Measurements from ENCODE around the gene CYB561A3. TPM values are rescaled to one million over a fixed set of nuclear protein-coding genes. Genes with fewer than 3 reads are reported as not detected.

The CYB561A3 gene
- total RNA-seq, 1 donor = 151 TPM

DNA sequence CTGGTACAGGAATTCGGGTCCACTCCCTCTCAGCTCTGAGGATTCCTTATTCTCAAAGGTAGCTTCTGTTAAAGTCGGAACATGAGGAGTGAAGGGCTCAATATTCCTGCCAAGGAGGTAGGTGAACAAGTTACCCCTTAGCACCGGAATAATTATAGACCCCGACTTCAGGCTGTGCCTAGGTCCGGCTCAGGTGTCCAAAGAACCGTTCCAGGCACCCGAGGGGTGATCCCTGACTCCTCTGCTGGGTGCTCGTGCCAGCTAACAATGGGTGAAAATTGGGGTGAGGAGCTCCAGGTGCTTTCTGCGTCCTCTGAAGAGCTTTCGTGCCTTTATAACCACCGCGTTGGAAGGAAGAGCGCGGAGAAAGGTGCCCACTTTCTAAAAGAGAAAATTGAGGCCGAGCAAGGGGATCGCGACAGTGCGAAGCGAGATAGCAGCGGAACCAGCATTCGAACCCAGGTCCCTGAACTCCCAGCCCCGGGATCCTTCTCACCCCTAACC is 393 bp downstream of the CYB561A3 start:
- peaks cover 32% of the 10 kb centered on the region for H3K36me3 ChIP-seq (ENCODE audit: insufficient read depth, low read length)
- DNase-seq (ENCODE audit: insufficient read length, low spot score, missing footprints) = peak; percentile 30
- H3K4me1 ChIP-seq (ENCODE audit: insufficient read depth, low read length) = peaks cover 39% of the 10 kb centered on the region
- no peaks in the 10 kb centered on the region for H3K9me3 ChIP-seq (ENCODE audit: low read depth, low read length)
- peak overlapping the region; percentile 96 for H3K27ac ChIP-seq (ENCODE audit: low read depth, low read length)
- peaks cover 3% of the 10 kb centered on the region for H4K20me1 ChIP-seq (ENCODE audit: insufficient read depth, low read length)
- no peaks in the 10 kb centered on the region for H3K27me3 ChIP-seq (ENCODE audit: insufficient read depth, low read length)
- peak overlapping the region; percentile 99 for H2AFZ ChIP-seq (ENCODE audit: low read length)
- TF ChIP-seq, protein P1, sequence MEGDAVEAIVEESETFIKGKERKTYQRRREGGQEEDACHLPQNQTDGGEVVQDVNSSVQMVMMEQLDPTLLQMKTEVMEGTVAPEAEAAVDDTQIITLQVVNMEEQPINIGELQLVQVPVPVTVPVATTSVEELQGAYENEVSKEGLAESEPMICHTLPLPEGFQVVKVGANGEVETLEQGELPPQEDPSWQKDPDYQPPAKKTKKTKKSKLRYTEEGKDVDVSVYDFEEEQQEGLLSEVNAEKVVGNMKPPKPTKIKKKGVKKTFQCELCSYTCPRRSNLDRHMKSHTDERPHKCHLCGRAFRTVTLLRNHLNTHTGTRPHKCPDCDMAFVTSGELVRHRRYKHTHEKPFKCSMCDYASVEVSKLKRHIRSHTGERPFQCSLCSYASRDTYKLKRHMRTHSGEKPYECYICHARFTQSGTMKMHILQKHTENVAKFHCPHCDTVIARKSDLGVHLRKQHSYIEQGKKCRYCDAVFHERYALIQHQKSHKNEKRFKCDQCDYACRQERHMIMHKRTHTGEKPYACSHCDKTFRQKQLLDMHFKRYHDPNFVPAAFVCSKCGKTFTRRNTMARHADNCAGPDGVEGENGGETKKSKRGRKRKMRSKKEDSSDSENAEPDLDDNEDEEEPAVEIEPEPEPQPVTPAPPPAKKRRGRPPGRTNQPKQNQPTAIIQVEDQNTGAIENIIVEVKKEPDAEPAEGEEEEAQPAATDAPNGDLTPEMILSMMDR (IDR thresholded peaks at IDR 0.05; ENCODE audit: extremely low read depth, low read depth, low read length) = no peak
- H3K79me2 ChIP-seq (ENCODE audit: insufficient read depth, low read length) = peaks cover 49% of the 10 kb centered on the region
- H3K4me3 ChIP-seq (ENCODE audit: insufficient read depth, low read length) = peak overlapping the region; percentile 84
- peak overlapping the region; percentile 99 for H3K4me2 ChIP-seq (ENCODE audit: insufficient read depth, low read length)

DNA sequence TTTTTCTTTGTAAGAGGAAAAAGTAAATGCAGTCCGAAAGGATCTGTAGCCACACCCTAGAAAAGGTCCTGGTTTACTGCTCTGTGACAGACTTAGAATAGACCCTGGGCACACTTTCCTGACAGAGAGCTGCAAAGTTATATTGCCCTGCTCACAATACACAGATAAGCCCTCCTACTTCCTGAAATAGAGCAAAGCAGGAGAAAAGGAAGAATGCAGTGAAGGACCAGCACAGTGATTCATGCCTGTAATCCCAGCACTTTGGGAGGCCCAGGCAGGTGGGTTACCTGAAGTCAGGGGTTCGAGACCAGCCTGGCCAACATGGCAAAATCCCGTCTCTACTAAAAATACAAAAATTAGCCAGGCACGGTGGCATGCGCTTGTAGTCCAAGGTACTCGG is 2.2 kb downstream of the CYB561A3 start:
- Histone ChIP-seq H3K4me2 (ENCODE audit: insufficient read depth, low read length) (peak overlapping the region; percentile 63), H3K27ac (ENCODE audit: low read depth, low read length) (no peak overlapping the region), H3K4me3 (ENCODE audit: insufficient read depth, low read length) (no peak overlapping the region), H3K4me1 (ENCODE audit: insufficient read depth, low read length) (peaks cover 29% of the 10 kb centered on the region), H2AFZ (ENCODE audit: low read length) (no peak overlapping the region), H3K27me3 (ENCODE audit: insufficient read depth, low read length) (no peaks in the 10 kb centered on the region), H3K9me3 (ENCODE audit: low read depth, low read length) (no peaks in the 10 kb centered on the region), H3K79me2 (ENCODE audit: insufficient read depth, low read length) (peaks cover 47% of the 10 kb centered on the region), H3K36me3 (ENCODE audit: insufficient read depth, low read length) (peaks cover 26% of the 10 kb centered on the region), H4K20me1 (ENCODE audit: insufficient read depth, low read length) (peaks cover 3% of the 10 kb centered on the region)
- TF ChIP-seq, protein P1 (IDR thresholded peaks at IDR 0.05; ENCODE audit: extremely low read depth, low read depth, low read length) = no peak
- no peak for DNase-seq (ENCODE audit: insufficient read length, low spot score, missing footprints)

DNA sequence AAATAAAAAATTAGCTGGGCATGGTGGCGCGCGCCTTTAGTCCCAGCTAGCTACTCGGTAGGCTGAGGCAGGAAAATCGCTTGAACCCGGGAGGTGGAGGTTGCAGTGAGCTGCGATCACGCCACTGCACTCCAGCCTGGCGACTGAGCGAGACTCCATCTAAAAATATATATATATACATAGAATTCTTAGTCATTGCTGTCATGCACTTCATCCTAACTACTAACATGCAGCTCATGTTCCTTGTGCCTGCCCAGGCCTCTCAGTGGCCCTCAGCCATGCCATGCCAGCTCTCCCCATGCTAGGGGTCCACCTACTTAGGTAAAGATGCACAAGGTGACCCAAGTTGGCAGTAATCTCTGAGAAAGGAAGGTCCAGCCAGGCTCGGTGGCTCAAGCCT is 3.1 kb downstream of the CYB561A3 start:
- H3K9me3 ChIP-seq (ENCODE audit: low read depth, low read length) = no peaks in the 10 kb centered on the region

DNA sequence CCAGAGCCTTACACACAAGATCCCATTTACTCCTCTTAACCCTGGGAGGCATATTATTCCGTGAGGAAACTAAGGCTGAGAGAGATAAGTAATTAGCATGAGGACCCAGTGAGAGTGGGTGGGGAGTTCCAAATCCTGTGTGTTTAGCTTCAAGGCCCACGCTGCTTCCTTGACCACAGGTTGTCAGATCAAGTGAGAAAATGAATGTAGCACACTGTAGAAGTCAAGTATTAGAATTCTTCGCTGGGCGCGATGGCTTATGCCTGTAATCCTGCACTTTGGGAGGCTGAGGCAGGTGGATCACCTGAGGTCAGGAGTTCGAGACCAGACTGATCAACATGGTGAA is 3.8 kb downstream of the CYB561A3 start:
- no peaks in the 10 kb centered on the region for H3K27me3 ChIP-seq (ENCODE audit: insufficient read depth, low read length)
- H3K9me3 ChIP-seq (ENCODE audit: low read depth, low read length) = no peaks in the 10 kb centered on the region
- no peak overlapping the region for H3K4me3 ChIP-seq (ENCODE audit: insufficient read depth, low read length)
- H3K4me2 ChIP-seq (ENCODE audit: insufficient read depth, low read length) = no peak overlapping the region
- no peak overlapping the region for H2AFZ ChIP-seq (ENCODE audit: low read length)
- TF ChIP-seq, protein P1 (IDR thresholded peaks at IDR 0.05; ENCODE audit: extremely low read depth, low read depth, low read length) = no peak
- peaks cover 22% of the 10 kb centered on the region for H3K4me1 ChIP-seq (ENCODE audit: insufficient read depth, low read length)
- no peak overlapping the region for H3K27ac ChIP-seq (ENCODE audit: low read depth, low read length)
- H3K79me2 ChIP-seq (ENCODE audit: insufficient read depth, low read length) = peaks cover 31% of the 10 kb centered on the region
- peaks cover 30% of the 10 kb centered on the region for H3K36me3 ChIP-seq (ENCODE audit: insufficient read depth, low read length)
- DNase-seq (ENCODE audit: insufficient read length, low spot score, missing footprints) = no peak
- H4K20me1 ChIP-seq (ENCODE audit: insufficient read depth, low read length) = peaks cover 13% of the 10 kb centered on the region

More for the DNA sequence above, 3.1 kb downstream of the CYB561A3 start:
- Histone ChIP-seq H3K4me3 (ENCODE audit: insufficient read depth, low read length) (no peak overlapping the region), H3K27me3 (ENCODE audit: insufficient read depth, low read length) (no peaks in the 10 kb centered on the region), H3K4me2 (ENCODE audit: insufficient read depth, low read length) (no peak overlapping the region), H4K20me1 (ENCODE audit: insufficient read depth, low read length) (peaks cover 7% of the 10 kb centered on the region), H3K36me3 (ENCODE audit: insufficient read depth, low read length) (peaks cover 25% of the 10 kb centered on the region), H2AFZ (ENCODE audit: low read length) (no peak overlapping the region), H3K79me2 (ENCODE audit: insufficient read depth, low read length) (peaks cover 38% of the 10 kb centered on the region), H3K4me1 (ENCODE audit: insufficient read depth, low read length) (peaks cover 28% of the 10 kb centered on the region), H3K27ac (ENCODE audit: low read depth, low read length) (no peak overlapping the region)
- peak; percentile 23 for DNase-seq (ENCODE audit: insufficient read length, low spot score, missing footprints)
- TF ChIP-seq, protein P1 (IDR thresholded peaks at IDR 0.05; ENCODE audit: extremely low read depth, low read depth, low read length) = no peak

All from osteoblast (primary cell).